ENCODE data around the gene SYT14.
A peak's percentile ranks its signal among the peaks of the same experiment; 100 is the strongest.

The SYT14 gene

DNA sequence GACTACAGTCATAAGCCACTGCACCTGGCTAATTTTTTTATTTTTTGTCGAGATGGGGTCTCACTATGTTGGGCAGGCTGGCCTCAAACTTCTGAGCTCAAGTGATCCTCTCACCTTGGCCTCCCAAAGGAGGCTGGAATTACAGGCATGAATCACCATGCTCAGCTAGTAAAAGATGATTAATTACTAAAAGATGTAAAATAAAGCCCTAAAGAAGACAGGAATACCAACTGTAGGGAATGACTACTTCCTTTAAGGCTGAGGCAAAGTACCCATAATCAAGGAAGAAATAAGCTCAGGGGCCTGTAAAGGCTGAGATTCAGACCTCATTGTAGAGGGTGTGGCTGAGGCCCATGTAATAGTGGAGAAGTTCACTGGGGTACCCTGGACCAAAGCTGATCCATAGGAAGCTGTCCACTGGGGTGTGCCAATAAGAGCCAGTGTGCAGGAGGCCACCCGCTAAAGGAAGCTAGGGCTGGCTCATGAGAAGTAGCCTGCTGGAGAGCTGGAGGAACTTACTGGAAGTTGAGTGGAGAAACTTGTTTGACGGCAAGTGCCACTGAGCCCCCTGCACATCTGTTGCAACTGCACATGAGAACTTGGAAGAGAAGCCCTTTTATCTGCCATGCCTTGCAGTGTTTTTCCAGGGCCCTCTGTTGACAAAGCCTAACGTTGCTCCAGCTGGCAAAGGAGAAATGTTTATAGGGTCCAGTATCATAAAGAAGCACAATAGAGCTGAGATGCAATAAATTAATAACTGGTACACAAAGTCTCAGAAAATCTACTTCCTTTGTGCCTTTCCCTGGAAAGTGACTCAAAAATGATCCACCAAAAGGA, 276.8 kb downstream of the SYT14 start:
- peak; percentile 17 for DNase-seq

DNA sequence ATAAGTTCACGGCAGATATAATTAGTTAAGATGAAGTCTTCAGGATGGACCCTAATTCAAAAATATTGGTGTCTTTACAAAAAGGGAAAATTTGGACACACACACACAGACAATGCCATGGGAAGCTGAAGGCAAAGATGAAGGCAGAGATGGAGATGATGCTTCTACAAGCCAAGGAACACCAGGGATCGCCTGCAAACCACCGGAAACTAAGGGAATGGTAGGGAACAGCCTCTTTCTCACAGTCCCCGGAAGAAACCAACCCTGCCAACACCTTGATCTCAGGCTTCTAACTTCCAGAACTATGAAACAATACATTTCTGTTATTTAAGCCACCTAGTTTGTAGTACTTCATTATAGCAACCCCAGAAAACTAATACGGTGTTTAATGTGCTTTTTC, 279.5 kb downstream of the SYT14 start:
- no peak for DNase-seq

DNA sequence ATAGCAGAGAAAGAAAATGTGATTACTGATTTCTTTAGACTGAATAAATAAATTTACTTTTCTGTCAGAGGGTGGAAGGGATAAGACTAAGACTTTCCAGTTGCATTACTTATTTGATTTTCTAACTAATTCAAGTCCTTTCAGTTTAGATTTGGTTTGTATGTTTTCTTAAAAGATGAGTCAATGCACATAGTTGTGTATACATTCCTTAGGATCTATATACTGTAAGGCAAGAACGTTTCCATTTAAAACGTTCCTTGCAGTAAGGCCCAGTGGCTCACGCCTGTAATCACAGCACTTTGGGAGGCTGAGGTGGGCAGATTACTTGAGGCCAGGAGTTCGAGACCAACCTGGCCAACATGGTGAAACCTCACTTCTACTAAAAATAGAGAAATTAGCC, 280.0 kb downstream of the SYT14 start:
- no peak for DNase-seq
